WI38 (cell line): ENCODE results near the gene PTPRA.

Experiments
- H3K4me3 ChIP-seq: 2 replicates; pipeline ENCODE4 v1.5.1; 2011; ENCODE audit warnings: low read depth, mild to moderate bottlenecking, control low read depth, low read length
- TF ChIP-seq, protein P1 (sequence below): IDR thresholded peaks from 2 replicates; pipeline ENCODE4 v1.5.1; 2012; ENCODE audit warnings: low read depth, mild to moderate bottlenecking, control low read depth, low read length

The PTPRA gene

DNA sequence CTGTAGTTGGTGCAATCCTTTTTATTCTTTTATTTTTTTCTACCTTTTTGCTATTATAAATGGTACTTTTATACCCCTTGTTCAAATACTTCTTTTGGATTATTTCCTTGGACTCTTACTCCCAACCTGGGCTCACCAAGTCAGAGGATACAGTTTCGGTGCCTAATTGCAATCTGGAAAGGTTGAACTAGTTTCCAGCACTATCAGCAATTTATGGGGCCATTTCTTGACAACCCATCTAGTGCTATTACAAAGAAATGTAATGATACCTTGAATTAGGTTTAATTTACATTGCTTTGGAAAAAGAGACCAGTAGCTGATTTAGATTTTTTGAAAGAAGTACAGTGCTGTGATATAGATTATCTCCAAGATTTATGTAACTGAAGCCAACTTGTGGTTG lies 5.2 kb downstream of the PTPRA start:
- TF ChIP-seq, protein P1, sequence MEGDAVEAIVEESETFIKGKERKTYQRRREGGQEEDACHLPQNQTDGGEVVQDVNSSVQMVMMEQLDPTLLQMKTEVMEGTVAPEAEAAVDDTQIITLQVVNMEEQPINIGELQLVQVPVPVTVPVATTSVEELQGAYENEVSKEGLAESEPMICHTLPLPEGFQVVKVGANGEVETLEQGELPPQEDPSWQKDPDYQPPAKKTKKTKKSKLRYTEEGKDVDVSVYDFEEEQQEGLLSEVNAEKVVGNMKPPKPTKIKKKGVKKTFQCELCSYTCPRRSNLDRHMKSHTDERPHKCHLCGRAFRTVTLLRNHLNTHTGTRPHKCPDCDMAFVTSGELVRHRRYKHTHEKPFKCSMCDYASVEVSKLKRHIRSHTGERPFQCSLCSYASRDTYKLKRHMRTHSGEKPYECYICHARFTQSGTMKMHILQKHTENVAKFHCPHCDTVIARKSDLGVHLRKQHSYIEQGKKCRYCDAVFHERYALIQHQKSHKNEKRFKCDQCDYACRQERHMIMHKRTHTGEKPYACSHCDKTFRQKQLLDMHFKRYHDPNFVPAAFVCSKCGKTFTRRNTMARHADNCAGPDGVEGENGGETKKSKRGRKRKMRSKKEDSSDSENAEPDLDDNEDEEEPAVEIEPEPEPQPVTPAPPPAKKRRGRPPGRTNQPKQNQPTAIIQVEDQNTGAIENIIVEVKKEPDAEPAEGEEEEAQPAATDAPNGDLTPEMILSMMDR, result no peak

GRCh38 chr20:2879146-2879545 lies 5.9 kb downstream of the PTPRA start:
- TF ChIP-seq, protein P1, result no peak
- no peak overlapping the region for H3K4me3 ChIP-seq

More for the DNA sequence above, 5.2 kb downstream of the PTPRA start:
- no peak overlapping the region for H3K4me3 ChIP-seq

GRCh38 chr20:2880650-2881049 lies 7.4 kb downstream of the PTPRA start:
- no peak overlapping the region for H3K4me3 ChIP-seq
- TF ChIP-seq, protein P1, result no peak

DNA sequence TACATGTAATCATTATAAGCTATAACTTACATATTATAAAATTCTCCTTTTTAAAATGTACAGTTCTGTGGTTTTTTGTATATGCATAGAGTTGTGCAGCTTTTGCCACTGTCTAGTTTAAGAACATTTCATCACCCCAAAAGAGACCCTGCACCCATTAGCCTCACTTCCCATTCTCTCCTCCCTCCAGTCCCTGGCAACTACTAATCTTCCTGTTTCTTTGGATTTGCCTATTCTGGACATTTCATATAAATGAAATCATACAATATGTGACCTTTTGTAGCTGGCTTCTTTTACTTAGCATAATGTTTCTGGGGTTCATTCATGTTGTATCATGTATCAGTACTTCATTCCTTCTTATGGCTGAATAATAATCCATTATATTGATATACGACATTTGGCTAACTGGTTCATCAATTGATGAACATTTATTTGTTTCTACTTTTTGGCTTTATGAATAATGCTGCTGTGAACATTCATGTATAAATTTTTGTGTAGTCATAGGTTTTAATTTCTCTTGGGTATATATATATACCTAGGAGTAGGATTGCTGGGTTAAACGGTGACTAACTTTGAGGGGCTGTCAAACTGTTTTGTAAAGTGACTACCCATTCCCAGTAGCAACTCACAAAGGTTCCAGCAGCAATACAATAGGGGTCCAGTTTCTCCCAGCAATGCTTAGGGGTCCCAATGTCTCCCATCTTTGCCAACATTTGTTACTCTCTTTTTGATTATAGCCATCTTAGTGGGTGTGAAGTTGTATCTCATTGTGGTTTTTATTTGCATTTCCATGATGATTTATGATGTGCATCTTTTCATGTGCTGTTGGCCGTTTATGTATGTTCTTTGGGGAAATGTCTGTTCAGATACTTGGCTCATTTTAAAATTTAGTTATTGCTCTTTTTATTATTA lies 10.7 kb downstream of the PTPRA start:
- H3K4me3 ChIP-seq, result no peak overlapping the region
- TF ChIP-seq, protein P1, result no peak

DNA sequence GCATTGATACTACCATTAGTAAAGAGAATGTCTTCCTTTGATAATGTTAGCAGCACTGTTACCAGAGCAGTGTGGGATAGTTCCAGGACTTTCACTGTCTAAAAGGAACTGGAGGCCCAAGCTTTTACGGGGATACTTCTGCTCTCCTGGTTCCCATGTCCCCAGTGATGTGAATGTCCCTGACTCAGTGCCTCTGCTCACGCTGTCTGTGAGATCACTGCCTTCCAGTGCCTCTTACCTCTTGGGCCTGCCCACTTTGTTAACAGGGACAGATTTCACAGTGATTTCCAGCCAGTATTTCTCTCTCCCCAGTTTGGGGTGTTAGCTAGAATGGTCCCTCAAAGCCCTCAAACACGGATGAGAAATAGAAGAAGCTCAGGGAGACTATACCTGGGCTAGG lies 14.4 kb downstream of the PTPRA start:
- TF ChIP-seq, protein P1, result no peak
- no peak overlapping the region for H3K4me3 ChIP-seq

DNA sequence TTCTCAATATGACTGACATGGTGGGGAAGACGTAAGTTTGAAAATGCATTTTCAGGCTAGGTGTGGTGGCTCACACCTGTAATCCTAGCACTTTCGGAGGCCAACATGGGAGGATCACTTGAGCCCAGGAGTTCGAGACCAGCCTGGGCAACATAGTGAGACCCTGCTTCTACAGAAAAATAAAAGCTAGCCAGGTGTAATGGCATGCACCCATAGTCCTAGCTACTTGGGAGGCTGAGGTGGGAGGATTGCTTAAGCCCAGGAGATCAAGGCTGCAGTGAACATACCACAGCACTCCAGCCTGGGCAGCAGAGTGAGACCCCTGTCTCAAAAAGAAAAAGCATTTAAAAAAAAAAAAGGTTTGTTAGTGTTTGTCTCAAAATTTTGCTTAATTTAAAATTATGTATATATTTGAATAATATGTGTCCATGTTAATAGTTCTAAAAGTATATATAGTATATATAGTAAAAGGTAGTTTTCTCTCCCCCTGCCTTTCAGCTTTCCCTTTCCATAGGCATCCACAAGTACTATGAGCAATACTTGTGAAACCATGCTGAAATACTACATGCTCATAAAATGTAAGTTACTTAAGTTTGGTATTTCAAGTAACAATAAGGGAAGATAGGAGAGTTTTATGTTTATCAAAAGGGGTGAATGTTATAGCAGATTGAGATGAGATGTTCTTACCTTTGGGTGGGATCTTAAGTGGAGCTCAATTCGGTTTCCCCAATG lies 15.1 kb downstream of the PTPRA start:
- TF ChIP-seq, protein P1, result no peak
- H3K4me3 ChIP-seq, result no peak overlapping the region

- TF ChIP-seq, protein P1, result no peak
- H3K4me3 ChIP-seq, result no peak overlapping the region
Measured at GRCh38 chr20:2889209-2889608, 15.9 kb downstream of the PTPRA start.
